ENCODE data around the gene CBX7.
"Not testable (repeated sequence)": the region's sequence is repeated elsewhere in the genome, so short reads cannot be mapped to it uniquely, and the experiment has no call there.

The CBX7 gene

GRCh38 chr22:39175353-39176142 is 23.1 kb upstream of the CBX7 start:
- DNase-seq = peak in 2 of 42 donors; percentile 6 to 13
- intact Hi-C loops (cut with DNase I) = no loop called here

GRCh38 chr22:39174498-39175352 is 22.2 kb upstream of the CBX7 start:
- peak in 18 of 42 donors; percentile 17 to 72 (median 40) for DNase-seq
- intact Hi-C loops (cut with DNase I) = loop anchor here (5.0 kb wide), 2 partner anchors 143 to 353 kb away; partner anchors contain the start of gene RPL3

GRCh38 chr22:39173787-39174497 is 21.5 kb upstream of the CBX7 start:
- DNase-seq = peak in 2 of 42 donors; percentile 8 to 27
- intact Hi-C loops (cut with DNase I) = loop anchor here (5.0 kb wide), 2 partner anchors 143 to 353 kb away; partner anchors contain the start of gene RPL3

GRCh38 chr22:39173050-39173706 is 20.7 kb upstream of the CBX7 start:
- intact Hi-C loops (cut with DNase I) = loop anchor here (5.0 kb wide), 2 partner anchors 144 to 354 kb away; partner anchors contain the start of gene RPL3
- DNase-seq = peak in 2 of 42 donors; percentile 8 to 27

- peak in 2 of 42 donors; percentile 6 to 31 for DNase-seq
Observed at GRCh38 chr22:39172265-39173049, 20.0 kb upstream of the CBX7 start.

GRCh38 chr22:39171623-39172264 is 19.3 kb upstream of the CBX7 start:
- intact Hi-C loops (cut with DNase I) = loop anchor here (5.0 kb wide), 2 partner anchors 146 to 356 kb away; partner anchors contain the start of gene RPL3
- DNase-seq = peak in 3 of 42 donors; percentile 5 to 41 (median 9)

More at GRCh38 chr22:39172265-39173049, 20.0 kb upstream of the CBX7 start:
- intact Hi-C loops (cut with DNase I) = loop anchor here (5.0 kb wide), 2 partner anchors 145 to 355 kb away; partner anchors contain the start of gene RPL3

- DNase-seq = peak; percentile 64 to 96 (median 89)
- intact Hi-C loops (cut with DNase I) = loop anchor here (5.0 kb wide), 2 partner anchors 146 to 356 kb away; partner anchors contain the start of gene RPL3
Observed at GRCh38 chr22:39170825-39171622, 18.5 kb upstream of the CBX7 start.

GRCh38 chr22:39169797-39170466 is 17.5 kb upstream of the CBX7 start:
- intact Hi-C loops (cut with DNase I) = loop anchor here (5.0 kb wide), 2 partner anchors 147 to 357 kb away; partner anchors contain the start of gene RPL3
- DNase-seq = peak in 1 of 42 donors; percentile 22

GRCh38 chr22:39166547-39166946 is 14.1 kb upstream of the CBX7 start:
- intact Hi-C loops (cut with DNase I) = no loop called here
- DNase-seq = no peak

- DNase-seq = peak in 1 of 42 donors; percentile 7
- intact Hi-C loops (cut with DNase I) = not testable (repeated sequence)
Observed at GRCh38 chr22:39156093-39156492, 3.6 kb upstream of the CBX7 start.

GRCh38 chr22:39155421-39155820 is 2.9 kb upstream of the CBX7 start:
- intact Hi-C loops (cut with DNase I) = no loop called here
- DNase-seq = peak in 2 of 42 donors; percentile 12 to 23

- peak in 4 of 42 donors; percentile 20 to 47 (median 34) for DNase-seq
- intact Hi-C loops (cut with DNase I) = loop anchor here (5.0 kb wide), 1 partner anchor 164 kb away; the partner anchor contains the start of gene RPL3
Observed at GRCh38 chr22:39153220-39153717, 789 bp upstream of the CBX7 start.

- peak in 1 of 42 donors; percentile 24 for DNase-seq
Observed at GRCh38 chr22:39152024-39152510, 413 bp downstream of the CBX7 start.

GRCh38 chr22:39151329-39151975 is 1.0 kb downstream of the CBX7 start:
- intact Hi-C loops (cut with DNase I) = loop anchor here (5.0 kb wide), 1 partner anchor 166 kb away; the partner anchor contains the start of gene RPL3
- peak in 2 of 42 donors; percentile 14 to 22 for DNase-seq

More at GRCh38 chr22:39152024-39152510, 413 bp downstream of the CBX7 start:
- intact Hi-C loops (cut with DNase I) = loop anchor here (5.0 kb wide), 1 partner anchor 165 kb away; the partner anchor contains the start of gene RPL3
